Stimulated activated CD8-positive, alpha-beta memory T cell treated with anti-CD3 and anti-CD28 coated beads, Interleukin-2, amount 100 ng/mL, for 1 hour (primary cell): ENCODE measurements around the gene DLGAP4.

Source experiments
- DNase-seq, 2 donors: peaks; one replicate each; pipeline ENCODE4 v3.0.0-alpha.2; 2020; ENCODE audit warnings: low read depth in 2 of 2

DLGAP4 gene

GRCh38 chr20:36411861-36412454 is 105.8 kb downstream of the DLGAP4 start:
- DNase-seq, result no peak

GRCh38 chr20:36415475-36416002 is 109.4 kb downstream of the DLGAP4 start:
- DNase-seq, result no peak

GRCh38 chr20:36418711-36419110 is 112.6 kb downstream of the DLGAP4 start:
- DNase-seq, result no peak

- no peak for DNase-seq
Observed at GRCh38 chr20:36421641-36422040, 115.5 kb downstream of the DLGAP4 start.

GRCh38 chr20:36424314-36424713 is 118.2 kb downstream of the DLGAP4 start:
- DNase-seq, result no peak

- DNase-seq, result no peak
Observed at GRCh38 chr20:36425166-36425565, 119.0 kb downstream of the DLGAP4 start.

GRCh38 chr20:36431604-36432003 is 125.5 kb downstream of the DLGAP4 start:
- DNase-seq, result no peak

GRCh38 chr20:36432096-36432495 is 126.0 kb downstream of the DLGAP4 start:
- no peak for DNase-seq

GRCh38 chr20:36434383-36434782 is 128.2 kb downstream of the DLGAP4 start:
- no peak for DNase-seq

GRCh38 chr20:36435124-36435523 is 129.0 kb downstream of the DLGAP4 start:
- DNase-seq, result no peak

GRCh38 chr20:36435592-36436541 is 129.7 kb downstream of the DLGAP4 start:
- DNase-seq, result peak; percentile 65 to 70

GRCh38 chr20:36439040-36439730 is 133.0 kb downstream of the DLGAP4 start:
- DNase-seq, result peak; percentile 31 to 37

- no peak for DNase-seq
Observed at GRCh38 chr20:36439731-36440072, 133.6 kb downstream of the DLGAP4 start.

- no peak for DNase-seq
Observed at GRCh38 chr20:36440370-36441026, 134.4 kb downstream of the DLGAP4 start.

- no peak for DNase-seq
Observed at GRCh38 chr20:36441027-36441414, 134.9 kb downstream of the DLGAP4 start.

- DNase-seq, result no peak
Observed at GRCh38 chr20:36441416-36441815, 135.3 kb downstream of the DLGAP4 start.

- DNase-seq, result no peak
Observed at GRCh38 chr20:36445847-36446246, 139.7 kb downstream of the DLGAP4 start.

- no peak for DNase-seq
Observed at GRCh38 chr20:36446557-36446956, 140.4 kb downstream of the DLGAP4 start.

GRCh38 chr20:36447101-36447500 is 141.0 kb downstream of the DLGAP4 start:
- DNase-seq, result no peak

- DNase-seq, result no peak
Observed at GRCh38 chr20:36449663-36450062, 143.5 kb downstream of the DLGAP4 start.

GRCh38 chr20:36454332-36454697 is 148.2 kb downstream of the DLGAP4 start:
- no peak for DNase-seq
